Astrocyte of the cerebellum (primary cell): ENCODE data around the gene PILRB.
A peak's percentile ranks its signal among the peaks of the same experiment; 100 is the strongest.
"Not testable (repeated sequence)": the region's sequence is repeated elsewhere in the genome, so short reads cannot be mapped to it uniquely, and the experiment has no call there.

Experiments used
- DNase-seq: peaks from one replicate; pipeline ENCODE4 v3.0.0-alpha.2; 2011; ENCODE audit warnings: low read depth
- H3K4me3 ChIP-seq: 2 replicates; pipeline ENCODE4 v1.5.1; 2011; ENCODE audit warnings: mild to moderate bottlenecking, low read depth, low read length, moderate library complexity
- in situ Hi-C: cut with HindIII; loops from 2 replicates; pipeline ENCODE4 v1.10.0; 2017; ENCODE audit warnings: low sequenced_read_pairs
- TF ChIP-seq, protein P1 (sequence below): IDR thresholded peaks from 2 replicates; pipeline ENCODE4 v1.5.1; 2012; ENCODE audit warnings: low read length, low read depth, moderate library complexity, mild to moderate bottlenecking; ENCODE audit errors: missing control alignments

The PILRB gene

GRCh38 chr7:100344124-100344559, 13.8 kb upstream of the PILRB start:
- H3K4me3 ChIP-seq, in situ Hi-C loops, DNase-seq: not testable (repeated sequence)
- TF ChIP-seq, protein P1, sequence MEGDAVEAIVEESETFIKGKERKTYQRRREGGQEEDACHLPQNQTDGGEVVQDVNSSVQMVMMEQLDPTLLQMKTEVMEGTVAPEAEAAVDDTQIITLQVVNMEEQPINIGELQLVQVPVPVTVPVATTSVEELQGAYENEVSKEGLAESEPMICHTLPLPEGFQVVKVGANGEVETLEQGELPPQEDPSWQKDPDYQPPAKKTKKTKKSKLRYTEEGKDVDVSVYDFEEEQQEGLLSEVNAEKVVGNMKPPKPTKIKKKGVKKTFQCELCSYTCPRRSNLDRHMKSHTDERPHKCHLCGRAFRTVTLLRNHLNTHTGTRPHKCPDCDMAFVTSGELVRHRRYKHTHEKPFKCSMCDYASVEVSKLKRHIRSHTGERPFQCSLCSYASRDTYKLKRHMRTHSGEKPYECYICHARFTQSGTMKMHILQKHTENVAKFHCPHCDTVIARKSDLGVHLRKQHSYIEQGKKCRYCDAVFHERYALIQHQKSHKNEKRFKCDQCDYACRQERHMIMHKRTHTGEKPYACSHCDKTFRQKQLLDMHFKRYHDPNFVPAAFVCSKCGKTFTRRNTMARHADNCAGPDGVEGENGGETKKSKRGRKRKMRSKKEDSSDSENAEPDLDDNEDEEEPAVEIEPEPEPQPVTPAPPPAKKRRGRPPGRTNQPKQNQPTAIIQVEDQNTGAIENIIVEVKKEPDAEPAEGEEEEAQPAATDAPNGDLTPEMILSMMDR: peak; percentile 52

- H3K4me3 ChIP-seq: not testable (repeated sequence)
- in situ Hi-C loops: loop anchor here (5.0 kb wide), 1 partner anchor 68 kb away; no protein-coding TSS in a partner anchor
- DNase-seq: peak; percentile 8
Observed at GRCh38 chr7:100344560-100345287, 13.2 kb upstream of the PILRB start.

DNA sequence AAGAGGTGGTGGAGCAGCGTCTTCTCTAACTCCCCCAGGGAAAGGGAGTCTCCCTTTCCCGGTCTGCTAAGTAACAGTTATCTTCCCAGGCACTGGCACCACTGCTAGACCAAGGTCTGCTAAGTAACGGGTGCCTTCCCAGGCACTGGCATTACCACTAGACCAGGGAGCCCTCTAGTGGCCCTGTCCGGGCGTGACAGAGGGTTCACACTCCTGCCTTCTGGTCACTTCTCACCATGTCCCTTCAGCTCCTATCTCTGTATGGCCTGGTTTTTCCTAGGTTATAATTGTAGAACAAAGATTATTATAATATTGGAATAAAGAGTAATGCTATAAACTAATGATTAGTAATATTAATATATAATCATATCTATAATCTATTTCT, 12.6 kb upstream of the PILRB start:
- in situ Hi-C loops: loop anchor here (5.0 kb wide), 1 partner anchor 67 kb away; no protein-coding TSS in a partner anchor
- H3K4me3 ChIP-seq, DNase-seq: not testable (repeated sequence)
- TF ChIP-seq, protein P1: peak; percentile 50

- DNase-seq: no peak
- H3K4me3 ChIP-seq: no peak overlapping the region
- in situ Hi-C loops: loop anchor here (5.0 kb wide), 1 partner anchor 65 kb away; no protein-coding TSS in a partner anchor
- TF ChIP-seq, protein P1: no peak
Observed at GRCh38 chr7:100346921-100347320, 11.0 kb upstream of the PILRB start.

- no peak overlapping the region for H3K4me3 ChIP-seq
- DNase-seq: no peak
- in situ Hi-C loops: loop anchor here (5.0 kb wide), 1 partner anchor 63 kb away; no protein-coding TSS in a partner anchor
- TF ChIP-seq, protein P1: no peak
Observed at GRCh38 chr7:100348805-100349204, 9.1 kb upstream of the PILRB start.

DNA sequence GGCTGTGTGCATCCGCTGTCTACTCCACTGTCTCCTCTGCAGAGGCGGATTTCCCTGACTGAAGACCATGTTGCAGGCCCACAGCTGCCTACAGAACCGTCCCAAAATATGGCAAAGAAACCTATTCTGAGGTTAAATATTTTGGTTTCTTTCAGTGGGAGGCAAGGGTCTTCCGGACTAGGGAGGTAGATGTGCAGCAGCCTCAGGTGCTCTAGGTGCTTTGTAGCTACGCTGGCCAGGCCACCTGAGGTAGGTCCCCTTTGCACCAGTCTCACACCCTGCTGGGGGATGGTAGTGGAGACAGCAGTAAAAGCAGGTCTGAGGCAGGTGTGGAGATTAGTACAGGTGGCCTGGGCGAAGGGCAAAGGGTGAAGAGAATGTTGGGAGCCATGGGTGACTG, 8.2 kb upstream of the PILRB start:
- H3K4me3 ChIP-seq: no peak overlapping the region
- no peak for DNase-seq
- in situ Hi-C loops: loop anchor here (5.0 kb wide), 1 partner anchor 63 kb away; no protein-coding TSS in a partner anchor
- TF ChIP-seq, protein P1: no peak

DNA sequence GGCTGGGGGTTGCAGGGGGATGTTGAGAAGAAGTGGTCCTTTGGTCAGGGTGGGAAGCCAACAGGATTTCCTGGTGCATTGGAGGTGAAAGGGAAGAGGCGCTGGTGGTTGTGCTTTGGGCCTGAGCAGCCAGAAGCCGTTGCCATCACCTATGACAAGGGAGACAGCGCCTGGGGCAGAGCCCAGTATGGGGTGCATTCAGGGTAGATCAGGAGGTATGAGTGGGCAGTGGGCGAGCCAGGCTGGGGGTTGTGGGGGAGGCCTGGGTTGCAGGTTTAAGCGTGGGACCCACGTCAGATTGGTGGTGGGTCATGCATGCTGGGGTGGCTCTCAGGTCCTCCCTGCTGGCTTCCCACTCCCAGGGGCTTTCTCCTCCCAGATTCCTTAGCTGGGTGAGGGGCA, 6.3 kb upstream of the PILRB start:
- H3K4me3 ChIP-seq: no peak overlapping the region
- no peak for DNase-seq
- in situ Hi-C loops: no loop called here
- TF ChIP-seq, protein P1: no peak

DNA sequence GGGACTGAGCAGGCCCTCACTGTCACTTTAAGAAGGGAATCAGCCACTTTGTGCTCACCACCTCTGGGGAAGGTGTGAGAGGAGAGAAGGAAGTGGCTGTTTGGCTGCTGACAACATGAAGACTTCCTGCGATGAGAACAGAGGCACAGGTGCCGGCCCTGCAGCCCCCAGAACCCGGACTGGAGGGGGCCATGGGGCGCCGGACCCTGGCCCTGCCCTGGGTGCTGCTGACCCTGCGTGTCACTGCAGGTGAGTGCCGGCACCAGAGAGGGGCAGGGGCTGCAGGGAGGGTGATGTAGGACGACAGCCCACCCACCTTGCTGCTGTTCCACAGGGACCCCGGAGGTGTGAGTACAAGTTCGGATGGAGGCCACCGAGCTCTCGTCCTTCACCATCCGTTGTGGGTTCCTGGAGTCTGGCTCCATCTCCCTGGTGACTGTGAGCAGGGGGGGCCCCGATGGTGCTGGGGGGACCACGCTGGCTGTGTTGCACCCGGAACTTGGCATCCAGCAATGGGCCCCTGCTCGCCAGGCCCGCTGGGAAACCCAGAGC, 5.6 kb upstream of the PILRB start:
- H3K4me3 ChIP-seq: not testable (repeated sequence)

More for the DNA sequence above, 5.6 kb upstream of the PILRB start:
- DNase-seq, in situ Hi-C loops: not testable (repeated sequence)
